Lung (tissue), 12 donors: Measurements from ENCODE around the gene MCCC2. TPM values are rescaled to one million over a fixed set of nuclear protein-coding genes. Genes with fewer than 3 reads are reported as not detected.
"Not testable (repeated sequence)": the region's sequence is repeated elsewhere in the genome, so short reads cannot be mapped to it uniquely, and the experiment has no call there.

Source experiments
- ATAC-seq: fragments of 200-7000 bp; cut with Tn5 transposase; one replicate; pipeline ENCODE4 v1.9.1; 2020; ENCODE audit warnings: moderate number of reproducible peaks; ENCODE audit not compliant: insufficient read depth, low FRiP score
- DNase-seq, 3 donors: peaks; one replicate each; pipeline ENCODE4 v3.0.0-alpha.2; 2013 to 2017
- H3K27ac ChIP-seq, 2 donors: one replicate each; pipeline ENCODE4 v1.5.1; 2013; ENCODE audit warnings: mild to moderate bottlenecking in 2 of 2, moderate library complexity in 2 of 2, control low read depth in 1 of 2, inconsistent platforms in 1 of 2, low read depth in 1 of 2, low read length in 1 of 2
- H3K27me3 ChIP-seq, 3 donors: one replicate each; pipeline ENCODE4 v1.5.1; 2013; ENCODE audit warnings: low read length in 2 of 3; ENCODE audit not compliant: control insufficient read depth in 3 of 3, insufficient read depth in 3 of 3
- H3K36me3 ChIP-seq, 4 donors: one replicate each; pipeline ENCODE4 v1.5.1; 2013; ENCODE audit warnings: low read length in 4 of 4, mild to moderate bottlenecking in 1 of 4, moderate library complexity in 1 of 4; ENCODE audit not compliant: control insufficient read depth in 4 of 4, insufficient read depth in 4 of 4
- H3K4me1 ChIP-seq, 5 donors: one replicate each; pipeline ENCODE4 v1.5.1; 2013; ENCODE audit warnings: low read length in 5 of 5, mild to moderate bottlenecking in 2 of 5, moderate library complexity in 1 of 5; ENCODE audit not compliant: control insufficient read depth in 5 of 5, insufficient read depth in 5 of 5
- H3K4me3 ChIP-seq: one replicate; pipeline ENCODE4 v1.5.1; 2013; ENCODE audit warnings: mild to moderate bottlenecking, control low read depth, moderate library complexity
- H3K9ac ChIP-seq, 2 donors: one replicate each; pipeline ENCODE4 v1.5.1; 2013; ENCODE audit warnings: low read length in 2 of 2, control low read depth in 1 of 2; ENCODE audit not compliant: insufficient read depth in 1 of 2
- H3K9me3 ChIP-seq, 4 donors: one replicate each; pipeline ENCODE4 v1.5.1; 2013; ENCODE audit warnings: low read length in 3 of 4, mild to moderate bottlenecking in 1 of 4, moderate library complexity in 1 of 4; ENCODE audit not compliant: control insufficient read depth in 4 of 4, insufficient read depth in 3 of 4
- WGBS, 2 donors: extraction: QIAGEN DNeasy Blood & Tissue Kit; methylation state at CpG; one replicate each; pipeline ENCODE4 v1.1.7; 2013; 5-methylcytosine and 5-hydroxymethylcytosine counted together
- polyA plus RNA-seq, 2 donors: library from polyadenylated mRNA; stranded (reverse); fragments of 200-250 nt; gene quantifications; one replicate each; pipeline ENCODE4 v1.2.1, GENCODE V29; 2013
- total RNA-seq, 2 donors: library from RNA; depleted of rRNA in 1 of 2; stranded (reverse); fragments of >200 nt in 1 of 2; gene quantifications; one replicate each; pipeline ENCODE4 v1.2.1, GENCODE V29; 2014 to 2021
- TF ChIP-seq, protein P1 (sequence below): IDR thresholded peaks from 2 replicates; pipeline ENCODE4 v1.5.1; 2012; ENCODE audit warnings: mild to moderate bottlenecking; ENCODE audit errors: control extremely low read depth, extremely low read depth
- donor health status: control.
- donor health status: control.
- donor health status: Bipolar disorder and iron deficiency.
- donor health status: healthy.
- donor health status: DM: yes; HTN: yes; CAD: no.

MCCC2 gene
- total and polyA plus RNA-seq, 4 donors, result 20.0 to 46.2 (median 32.6) TPM

- no peak overlapping the region for H3K9ac ChIP-seq
- peaks cover 0 to 2% (median 0%) of the 10 kb centered on the region in 5 donors for H3K4me1 ChIP-seq
- DNase-seq, result no peak
- no peak overlapping the region for H3K4me3 ChIP-seq
- TF ChIP-seq, protein P1, sequence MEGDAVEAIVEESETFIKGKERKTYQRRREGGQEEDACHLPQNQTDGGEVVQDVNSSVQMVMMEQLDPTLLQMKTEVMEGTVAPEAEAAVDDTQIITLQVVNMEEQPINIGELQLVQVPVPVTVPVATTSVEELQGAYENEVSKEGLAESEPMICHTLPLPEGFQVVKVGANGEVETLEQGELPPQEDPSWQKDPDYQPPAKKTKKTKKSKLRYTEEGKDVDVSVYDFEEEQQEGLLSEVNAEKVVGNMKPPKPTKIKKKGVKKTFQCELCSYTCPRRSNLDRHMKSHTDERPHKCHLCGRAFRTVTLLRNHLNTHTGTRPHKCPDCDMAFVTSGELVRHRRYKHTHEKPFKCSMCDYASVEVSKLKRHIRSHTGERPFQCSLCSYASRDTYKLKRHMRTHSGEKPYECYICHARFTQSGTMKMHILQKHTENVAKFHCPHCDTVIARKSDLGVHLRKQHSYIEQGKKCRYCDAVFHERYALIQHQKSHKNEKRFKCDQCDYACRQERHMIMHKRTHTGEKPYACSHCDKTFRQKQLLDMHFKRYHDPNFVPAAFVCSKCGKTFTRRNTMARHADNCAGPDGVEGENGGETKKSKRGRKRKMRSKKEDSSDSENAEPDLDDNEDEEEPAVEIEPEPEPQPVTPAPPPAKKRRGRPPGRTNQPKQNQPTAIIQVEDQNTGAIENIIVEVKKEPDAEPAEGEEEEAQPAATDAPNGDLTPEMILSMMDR, result no peak
- no peaks in the 10 kb centered on the region for H3K9me3 ChIP-seq
- ATAC-seq, result no peak
- no peak overlapping the region for H3K27ac ChIP-seq
- WGBS, 2 donors, result 78 to 90% methylated on average over 3 of the region's 3 CpGs
- peaks cover 15 to 20% (median 18%) of the 10 kb centered on the region in 4 donors for H3K36me3 ChIP-seq
- H3K27me3 ChIP-seq, result no peaks in the 10 kb centered on the region
These were observed 57.9 kb downstream of the MCCC2 start for GRCh38 chr5:71645030-71645429.

- not testable (repeated sequence) for H3K27me3 ChIP-seq, H3K9ac ChIP-seq, H3K9me3 ChIP-seq, ATAC-seq, H3K27ac ChIP-seq, H3K4me3 ChIP-seq, H3K4me1 ChIP-seq, DNase-seq
- peaks cover 12 to 33% (median 21%) of the 10 kb centered on the region in 4 donors for H3K36me3 ChIP-seq
- WGBS, 2 donors, result 96 to 100% methylated on average over 3 of the region's 3 CpGs
These were observed 63.8 kb downstream of the MCCC2 start for GRCh38 chr5:71650940-71651339.

DNA sequence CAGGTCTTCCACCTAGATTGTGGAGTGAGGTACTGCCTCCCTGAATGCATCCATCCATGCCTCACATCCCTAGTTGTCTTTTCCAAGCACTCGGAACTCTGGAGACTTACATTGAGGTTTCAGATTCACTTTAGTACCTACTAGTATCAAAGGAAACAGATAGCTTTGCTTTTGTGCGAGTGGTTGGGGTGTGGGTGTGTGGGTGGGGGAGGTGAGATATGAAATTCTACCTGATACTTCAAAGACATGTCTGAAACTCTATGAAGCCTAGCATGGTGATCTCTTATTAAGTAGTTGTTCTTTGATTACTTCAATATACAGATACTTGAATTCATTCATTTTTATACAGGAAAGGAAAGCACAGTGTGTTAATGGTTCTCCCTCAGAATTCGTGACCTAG lies 64.4 kb downstream of the MCCC2 start:
- WGBS, 2 donors, result 90 to 95% methylated on average over 3 of the region's 3 CpGs
- Histone ChIP-seq H3K36me3 (peaks cover 10 to 27% (median 19%) of the 10 kb centered on the region in 4 donors), H3K4me1 (no peaks in the 10 kb centered on the region), H3K9me3 (no peaks in the 10 kb centered on the region), H3K4me3 (no peak overlapping the region), H3K27me3 (no peaks in the 10 kb centered on the region), H3K9ac (no peak overlapping the region), H3K27ac (no peak overlapping the region)
- ATAC-seq (no peak), DNase-seq (no peak)
- TF ChIP-seq, protein P1, result no peak

GRCh38 chr5:71652349-71652748 lies 65.2 kb downstream of the MCCC2 start:
- Histone ChIP-seq H3K9ac (no peak overlapping the region), H3K27me3 (no peaks in the 10 kb centered on the region), H3K36me3 (peaks cover 10 to 30% (median 17%) of the 10 kb centered on the region in 4 donors), H3K4me1 (no peaks in the 10 kb centered on the region), H3K9me3 (no peaks in the 10 kb centered on the region), H3K4me3 (no peak overlapping the region), H3K27ac (no peak overlapping the region)
- TF ChIP-seq, protein P1, result no peak
- ATAC-seq, result no peak
- 65 to 99% methylated on average over 3 of the region's 3 CpGs for WGBS, 2 donors
- DNase-seq, result no peak
